HEK293 (cell line): Measurements from ENCODE around the gene SBNO2.
A peak's percentile ranks its signal among the peaks of the same experiment; 100 is the strongest.

Experiments used
- BCL11A ChIP-seq: fragments of 450-650 bp; formaldehyde crosslinking; IDR thresholded peaks from 2 replicates; pipeline ENCODE4 v1.5.1; 2016; ENCODE audit warnings: low read depth, missing biosample characterization, missing genetic modification characterization
- CTCF ChIP-seq: fragments of 450-650 bp; formaldehyde crosslinking; IDR thresholded peaks from 2 replicates; pipeline ENCODE4 v1.5.1; 2016; ENCODE audit warnings: missing biosample characterization, missing genetic modification characterization
- YY1 ChIP-seq: fragments of 450-650 bp; formaldehyde crosslinking; IDR thresholded peaks from 2 replicates; pipeline ENCODE4 v1.5.1; 2018; ENCODE audit warnings: missing biosample characterization, missing genetic modification characterization
- ZNF223 ChIP-seq: fragments of 450-650 bp; formaldehyde crosslinking; IDR thresholded peaks from 2 replicates; pipeline ENCODE4 v1.5.1; 2016; ENCODE audit warnings: missing biosample characterization, missing genetic modification characterization
- ZNF24 ChIP-seq: fragments of 450-650 bp; formaldehyde crosslinking; IDR thresholded peaks from 2 replicates; pipeline ENCODE4 v1.5.1; 2016; ENCODE audit warnings: missing biosample characterization, missing genetic modification characterization
- ZNF292 ChIP-seq: fragments of 450-650 bp; formaldehyde crosslinking; IDR thresholded peaks from 2 replicates; pipeline ENCODE4 v1.5.1; 2016; ENCODE audit warnings: low read depth, missing biosample characterization, missing genetic modification characterization, borderline replicate concordance
- ZNF335 ChIP-seq: fragments of 450-650 bp; formaldehyde crosslinking; conservative IDR thresholded peaks from 2 replicates; pipeline ENCODE4 v1.5.1; 2016; ENCODE audit warnings: missing biosample characterization, missing genetic modification characterization
- ZNF362 ChIP-seq: fragments of 450-650 bp; formaldehyde crosslinking; IDR thresholded peaks from 2 replicates; pipeline ENCODE4 v1.5.1; 2016; ENCODE audit warnings: missing biosample characterization, missing genetic modification characterization
- ZNF626 ChIP-seq: fragments of 450-650 bp; sonication (Bioruptor Pico); formaldehyde crosslinking; IDR thresholded peaks from 2 replicates; pipeline ENCODE4 v1.5.1; 2018; ENCODE audit warnings: missing biosample characterization, missing genetic modification characterization, inconsistent platforms
- ZNF830 ChIP-seq: fragments of 450-650 bp; IDR thresholded peaks from 2 replicates; pipeline ENCODE4 v1.5.0; 2018; ENCODE audit warnings: missing biosample characterization, missing genetic modification characterization, low read depth, mild to moderate bottlenecking, moderate library complexity
- TF ChIP-seq, protein P1 (sequence below): fragments of 450-650 bp; IDR thresholded peaks from 2 replicates; pipeline ENCODE4 v1.5.1; 2018; ENCODE audit warnings: missing biosample characterization, mild to moderate bottlenecking, missing genetic modification characterization
- TF ChIP-seq, protein P2 (sequence below): fragments of 450-650 bp; formaldehyde crosslinking; IDR thresholded peaks from 2 replicates; pipeline ENCODE4 v1.5.1; 2016; ENCODE audit warnings: missing biosample characterization, missing genetic modification characterization

DNA sequence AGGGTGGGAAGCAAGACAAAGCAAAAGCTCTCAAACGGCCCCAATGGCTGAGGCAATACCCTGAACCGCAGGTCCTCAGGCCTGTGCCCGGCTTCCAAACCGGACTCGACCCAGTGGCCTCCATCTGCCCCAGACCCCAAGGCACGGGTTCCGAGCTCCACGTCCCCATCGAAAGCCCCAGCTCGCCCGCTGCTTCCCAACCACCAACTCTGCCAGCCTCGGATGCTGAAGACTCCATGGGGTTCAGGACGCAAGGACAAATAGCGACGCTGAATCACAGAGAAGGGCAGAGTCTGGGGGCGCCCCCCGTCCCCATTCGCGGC, 79.5 kb downstream of the SBNO2 start:
- no peak for TF ChIP-seq CTCF (tag by site-specific recombination)
- no peak for TF ChIP-seq BCL11A
- TF ChIP-seq ZNF292 (tag by site-specific recombination): no peak
- no peak for TF ChIP-seq ZNF362
- TF ChIP-seq ZNF335 (tag by site-specific recombination): no peak
- TF ChIP-seq YY1 (tag by site-specific recombination): 0 out of 2 replicates have a peak, but pooled peaks have one; percentile 1
- no peak for TF ChIP-seq ZNF626 (tag by site-specific recombination)
- TF ChIP-seq ZNF24: no peak
- TF ChIP-seq, protein P1, sequence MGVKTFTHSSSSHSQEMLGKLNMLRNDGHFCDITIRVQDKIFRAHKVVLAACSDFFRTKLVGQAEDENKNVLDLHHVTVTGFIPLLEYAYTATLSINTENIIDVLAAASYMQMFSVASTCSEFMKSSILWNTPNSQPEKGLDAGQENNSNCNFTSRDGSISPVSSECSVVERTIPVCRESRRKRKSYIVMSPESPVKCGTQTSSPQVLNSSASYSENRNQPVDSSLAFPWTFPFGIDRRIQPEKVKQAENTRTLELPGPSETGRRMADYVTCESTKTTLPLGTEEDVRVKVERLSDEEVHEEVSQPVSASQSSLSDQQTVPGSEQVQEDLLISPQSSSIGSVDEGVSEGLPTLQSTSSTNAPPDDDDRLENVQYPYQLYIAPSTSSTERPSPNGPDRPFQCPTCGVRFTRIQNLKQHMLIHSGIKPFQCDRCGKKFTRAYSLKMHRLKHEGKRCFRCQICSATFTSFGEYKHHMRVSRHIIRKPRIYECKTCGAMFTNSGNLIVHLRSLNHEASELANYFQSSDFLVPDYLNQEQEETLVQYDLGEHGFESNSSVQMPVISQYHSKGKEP (tag by site-specific recombination): no peak
- TF ChIP-seq ZNF830 (tag by site-specific recombination): no peak
- TF ChIP-seq ZNF223 (tag by site-specific recombination): no peak
- TF ChIP-seq, protein P2, sequence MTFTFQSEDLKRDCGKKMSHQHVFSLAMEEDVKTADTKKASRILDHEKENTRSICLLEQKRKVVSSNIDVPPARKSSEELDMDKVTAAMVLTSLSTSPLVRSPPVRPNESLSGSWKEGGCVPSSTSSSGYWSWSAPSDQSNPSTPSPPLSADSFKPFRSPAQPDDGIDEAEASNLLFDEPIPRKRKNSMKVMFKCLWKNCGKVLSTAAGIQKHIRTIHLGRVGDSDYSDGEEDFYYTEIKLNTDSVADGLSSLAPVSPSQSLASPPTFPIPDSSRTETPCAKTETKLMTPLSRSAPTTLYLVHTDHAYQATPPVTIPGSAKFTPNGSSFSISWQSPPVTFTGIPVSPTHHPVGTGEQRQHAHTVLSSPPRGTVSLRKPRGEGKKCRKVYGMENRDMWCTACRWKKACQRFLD (tag by site-specific recombination): no peak
